CD4-positive, alpha-beta T cell (primary cell): ENCODE measurements around the gene VAMP2. TPM values are rescaled to one million over a fixed set of nuclear protein-coding genes. Genes with fewer than 3 reads are reported as not detected.

Experiments used
- ATAC-seq: fragments of 200-7000 bp; cut with Tn5 transposase; one replicate; pipeline ENCODE4 v1.10.0; 2022; ENCODE audit warnings: mild to moderate bottlenecking; ENCODE audit not compliant: poor library complexity
- CTCF ChIA-PET: fragments of 350-600 bp; sonication (Branson Sonifier 250); formaldehyde crosslinking; loops from one replicate; lab custom pipeline; 2021; ENCODE audit warnings: antibody characterized with exemption, inconsistent platforms; lab: Charles Lee
- POLR2A ChIA-PET: fragments of 350-600 bp; sonication (Branson Sonifier 250); formaldehyde crosslinking; loops from one replicate; lab custom pipeline; 2021; ENCODE audit warnings: antibody characterized with exemption, inconsistent platforms; lab: Charles Lee
- DNase-seq, 14 experiments: peaks; one replicate each; pipeline ENCODE4 v3.0.0-alpha.2; 2013 to 2020; ENCODE audit warnings: mixed read lengths in 2 of 14
- H3K27ac ChIP-seq, 2 donors: one replicate each; pipeline versions ENCODE4 v1.5.1 to v1.7.0; 2013; ENCODE audit warnings: low read length in 2 of 2, low read depth in 1 of 2, mild to moderate bottlenecking in 1 of 2
- H3K27me3 ChIP-seq, 2 experiments: 1 replicate in 1 of 2; 2 replicates in 1 of 2; pipeline versions ENCODE4 v1.6.1 to v1.7.0; 2013; ENCODE audit warnings: low read length in 2 of 2, control low read depth in 1 of 2, mild to moderate bottlenecking in 1 of 2, moderate library complexity in 1 of 2; ENCODE audit not compliant: insufficient read depth in 2 of 2, control insufficient read depth in 1 of 2
- H3K36me3 ChIP-seq: one replicate; pipeline ENCODE4 v1.6.1; 2013; ENCODE audit warnings: low read length, control low read depth; ENCODE audit not compliant: insufficient read depth
- H3K4me1 ChIP-seq: one replicate; pipeline ENCODE4 v1.6.1; 2013; ENCODE audit warnings: low read length, control low read depth; ENCODE audit not compliant: insufficient read depth
- H3K4me3 ChIP-seq: one replicate; pipeline ENCODE4 v1.5.1; 2013; ENCODE audit warnings: mild to moderate bottlenecking, low read length, moderate library complexity
- H3K9me3 ChIP-seq, 2 experiments: 1 replicate in 1 of 2; 2 replicates in 1 of 2; pipeline versions ENCODE4 v1.6.1 to v1.7.0; 2013; ENCODE audit warnings: low read length in 2 of 2, mild to moderate bottlenecking in 2 of 2, control low read depth in 1 of 2, moderate library complexity in 1 of 2; ENCODE audit not compliant: control insufficient read depth in 1 of 2, insufficient read depth in 1 of 2
- H3K27ac Mint-ChIP-seq: one replicate; pipeline ENCODE4 v1.8.0; 2020; ENCODE audit warnings: mixed read lengths
- H3K27me3 Mint-ChIP-seq: one replicate; pipeline ENCODE4 v1.8.0; 2021; ENCODE audit warnings: mixed read lengths
- H3K36me3 Mint-ChIP-seq: one replicate; pipeline ENCODE4 v1.8.0; 2021; ENCODE audit warnings: low read depth, mixed read lengths
- H3K4me1 Mint-ChIP-seq: one replicate; pipeline ENCODE4 v1.8.0; 2021; ENCODE audit warnings: low read depth, mixed read lengths
- H3K4me3 Mint-ChIP-seq: one replicate; pipeline ENCODE4 v1.8.0; 2020; ENCODE audit warnings: mild to moderate bottlenecking, mixed read lengths
- H3K9me3 Mint-ChIP-seq: one replicate; pipeline ENCODE4 v1.8.0; 2020; ENCODE audit warnings: mixed read lengths
- CTCF ChIP-seq: fragments of 200-600 bp; IDR thresholded peaks from one replicate; pipeline ENCODE4 v1.8.0; 2022; ENCODE audit warnings: antibody characterized with exemption, mild to moderate bottlenecking
- intact Hi-C, 2 experiments: fragments of 100-400 bp; cut with DNase I in 1 of 2; cut with micrococcal nuclease in 1 of 2; formaldehyde crosslinking; loops; one replicate each; pipeline versions ENCODE4 v1.15.1 to v1.9.0; 2023 to 2025; cut with DNase I, micrococcal nuclease
- microRNA-seq: library from miRNA; unstranded; fragments of <30 nt; microRNA quantifications from one replicate; pipeline ENCODE4 v1.2.0, GENCODE V29; 2021; ENCODE audit warnings: borderline microRNAs expressed, borderline replicate concordance
- total RNA-seq, 174 experiments: library from RNA in 2 of 174; stranded (reverse) in 2 of 174; gene quantifications; one replicate each; pipeline ENCODE4 v1.2.3 and lab custom pipeline; 2021 to 2026

Gene VAMP2
- total RNA-seq, 2 experiments from 2014 or later: 351 to 366 TPM

GRCh38 chr17:8110907-8111306 is 51.8 kb downstream of the VAMP2 start:
- Mint-ChIP-seq H3K9me3 (no peaks in the 10 kb centered on the region), H3K27me3 (peaks cover 37% of the 10 kb centered on the region), H3K27ac (no peak overlapping the region), H3K4me3 (peak overlapping the region; percentile 70), H3K36me3 (no peaks in the 10 kb centered on the region), H3K4me1 (peaks cover 4% of the 10 kb centered on the region)
- Histone ChIP-seq H3K27ac (no peak overlapping the region), H3K9me3 (no peaks in the 10 kb centered on the region), H3K4me3 (no peak overlapping the region), H3K27me3 (peaks cover 17 to 20% of the 10 kb centered on the region in 2 experiments), H3K36me3 (no peaks in the 10 kb centered on the region), H3K4me1 (peaks cover 13% of the 10 kb centered on the region)
- DNase-seq (no peak), ATAC-seq (no peak)
- intact Hi-C loops: loop anchor here (1.0 to 10.0 kb wide), 4 partner anchors 17 to 264 kb away; partner anchors contain the start of gene KRABD2 (in 1 of the 2)
- CTCF ChIA-PET: interaction anchor here (1.1 to 2.4 kb wide), 10 partner anchors 8 to 53 kb away, joined by 3 to 17 read pairs (median 9); partner anchors contain the start of genes ALOXE3 and HES7
- POLR2A ChIA-PET: interaction anchor here (0.8 to 2.2 kb wide), 8 partner anchors 9 to 137 kb away, joined by 3 to 41 read pairs (median 6); partner anchors contain the start of genes ALOXE3, CTC1 and HES7
- TF ChIP-seq CTCF: no peak

GRCh38 chr17:8110456-8110804 is 52.3 kb downstream of the VAMP2 start:
- ChIA-PET POLR2A (interaction anchor here (0.7 to 2.2 kb wide), 14 partner anchors 9 to 138 kb away, joined by 3 to 41 read pairs (median 4); partner anchors contain the start of genes ALOXE3, CTC1 and HES7), CTCF (interaction anchor here (1.1 to 2.4 kb wide), 10 partner anchors 9 to 52 kb away, joined by 3 to 17 read pairs (median 9); partner anchors contain the start of genes ALOXE3 and HES7)
- DNase-seq (no peak), ATAC-seq (no peak)
- Histone ChIP-seq H3K9me3 (no peaks in the 10 kb centered on the region), H3K4me1 (peaks cover 13% of the 10 kb centered on the region), H3K27ac (no peak overlapping the region), H3K4me3 (peak overlapping the region; percentile 61), H3K27me3 (peaks cover 13 to 16% of the 10 kb centered on the region in 2 experiments), H3K36me3 (no peaks in the 10 kb centered on the region)
- TF ChIP-seq CTCF: peak; percentile 12
- intact Hi-C loops: loop anchor here (1.0 to 10.0 kb wide), 4 partner anchors 16 to 264 kb away; partner anchors contain the start of gene KRABD2 (in 1 of the 2)
- Mint-ChIP-seq H3K36me3 (no peaks in the 10 kb centered on the region), H3K4me1 (peaks cover 4% of the 10 kb centered on the region), H3K4me3 (peak overlapping the region; percentile 70), H3K27me3 (peaks cover 32% of the 10 kb centered on the region), H3K9me3 (no peaks in the 10 kb centered on the region), H3K27ac (peak overlapping the region; percentile 12)

GRCh38 chr17:8109661-8110455 is 52.9 kb downstream of the VAMP2 start:
- no peaks in the 10 kb centered on the region for H3K36me3 ChIP-seq
- POLR2A ChIA-PET: interaction anchor here (0.7 to 2.2 kb wide), 13 partner anchors 9 to 138 kb away, joined by 3 to 41 read pairs (median 4); partner anchors contain the start of genes ALOXE3 and CTC1

More at GRCh38 chr17:8109661-8110455, 52.9 kb downstream of the VAMP2 start:
- intact Hi-C loops: loop anchor here (1.0 to 10.0 kb wide), 4 partner anchors 16 to 265 kb away; partner anchors contain the start of gene KRABD2 (in 1 of the 2)
- DNase-seq (peak; percentile 76 to 91 (median 82)), ATAC-seq (peak; percentile 99)
- Mint-ChIP-seq H3K4me3 (peak overlapping the region; percentile 45), H3K4me1 (peaks cover 4% of the 10 kb centered on the region), H3K36me3 (no peaks in the 10 kb centered on the region), H3K27me3 (peaks cover 26% of the 10 kb centered on the region), H3K27ac (peak overlapping the region; percentile 12), H3K9me3 (no peaks in the 10 kb centered on the region)
- H3K27ac ChIP-seq: no peak overlapping the region
- no peaks in the 10 kb centered on the region for H3K9me3 ChIP-seq
- H3K4me3 ChIP-seq: peak overlapping the region; percentile 61
- H3K27me3 ChIP-seq: peaks cover 10 to 11% of the 10 kb centered on the region in 2 experiments
- peaks cover 13% of the 10 kb centered on the region for H3K4me1 ChIP-seq
- CTCF ChIA-PET: interaction anchor here (0.8 to 2.4 kb wide), 11 partner anchors 9 to 134 kb away, joined by 3 to 17 read pairs (median 8); partner anchors contain the start of genes ALOXE3 and HES7
- peak; percentile 97 for TF ChIP-seq CTCF

Small RNA genes within 50 kb of the gene (microRNA-seq; reads per million reads assigned to microRNA genes)
- gene MIR4521 (3.7 reads per million, percentile 19 among the genes with 10 or more reads in this experiment), gene MIR6883 (0.61 reads per million)

Other genes starting within 250 kb of the VAMP2 start
- gene RNF227, start 246.7 kb downstream of the VAMP2 start, total RNA-seq: 1 to 10 TPM; 3.2 to 3.5 TPM
- 1 to 10 TPM; 7.1 to 8.2 TPM for gene KCNAB3, start 233.1 kb downstream of the VAMP2 start, total RNA-seq
- gene TRAPPC1, start 231.0 kb downstream of the VAMP2 start, total RNA-seq: 10 to 100 TPM; 39.3 to 39.5 TPM
- gene CNTROB, start 230.7 kb downstream of the VAMP2 start, total RNA-seq: 10 to 100 TPM; 20.6 to 21.9 TPM
- gene GUCY2D, start 160.3 kb downstream of the VAMP2 start, total RNA-seq: under 1 TPM in 1 of 2 experiments, not detected in 1; 0.06 TPM
- gene ALOX15B, start 123.9 kb downstream of the VAMP2 start, total RNA-seq: not detected
- gene ALOX12B, start 75.2 kb downstream of the VAMP2 start, total RNA-seq: under 1 TPM in 1 of 2 experiments, not detected in 1; 0.41 TPM
- under 1 TPM; 0.81 to 0.91 TPM for gene ALOXE3, start 44.4 kb downstream of the VAMP2 start, total RNA-seq
- gene HES7, start 38.8 kb downstream of the VAMP2 start, total RNA-seq: under 1 TPM; 0.52 to 0.53 TPM
- gene PER1, start 10.5 kb downstream of the VAMP2 start, total RNA-seq: 1,000 to 10,000 TPM; 1,723 to 1,794 TPM
- 10 to 100 TPM; 12.2 to 12.9 TPM for gene TMEM107, start 13.4 kb upstream of the VAMP2 start, total RNA-seq
- gene BORCS6, start 27.2 kb upstream of the VAMP2 start, total RNA-seq: 1 to 10 TPM; 6.1 to 6.4 TPM
- gene AURKB, start 47.6 kb upstream of the VAMP2 start, total RNA-seq: 1 to 10 TPM in 1 of 2 experiments, under 1 TPM in 1; 0.56 to 1.4 TPM
- 100 to 1,000 TPM; 259 to 269 TPM for gene CTC1, start 85.1 kb upstream of the VAMP2 start, total RNA-seq
- 10 to 100 TPM; 22.3 to 23.0 TPM for gene PFAS, start 86.3 kb upstream of the VAMP2 start, total RNA-seq
- 10 to 100 TPM; 23.1 to 24.6 TPM for gene RANGRF, start 125.7 kb upstream of the VAMP2 start, total RNA-seq
- 1 to 10 TPM; 3.6 to 4.1 TPM for gene SLC25A35, start 132.5 kb upstream of the VAMP2 start, total RNA-seq
- gene ARHGEF15, start 147.3 kb upstream of the VAMP2 start, total RNA-seq: not detected
- gene ODF4, start 176.9 kb upstream of the VAMP2 start, total RNA-seq: not detected
- 1,000 to 10,000 TPM; 2,959 to 3,104 TPM for gene RPL26, start 220.2 kb upstream of the VAMP2 start, total RNA-seq
- 1 to 10 TPM; 1.2 TPM for gene RNF222, start 234.9 kb upstream of the VAMP2 start, total RNA-seq